ENCODE measurements around the gene ATG4C. TPM values are rescaled to one million over a fixed set of nuclear protein-coding genes. Genes with fewer than 3 reads are reported as not detected.

Gene ATG4C
- total RNA-seq, 4 donors from 2014 or later, result 2.3 to 4.8 (median 4.4) TPM

- no peak for TF ChIP-seq POLR2A (IDR thresholded peaks at IDR 0.05)
- TF ChIP-seq, protein P1, sequence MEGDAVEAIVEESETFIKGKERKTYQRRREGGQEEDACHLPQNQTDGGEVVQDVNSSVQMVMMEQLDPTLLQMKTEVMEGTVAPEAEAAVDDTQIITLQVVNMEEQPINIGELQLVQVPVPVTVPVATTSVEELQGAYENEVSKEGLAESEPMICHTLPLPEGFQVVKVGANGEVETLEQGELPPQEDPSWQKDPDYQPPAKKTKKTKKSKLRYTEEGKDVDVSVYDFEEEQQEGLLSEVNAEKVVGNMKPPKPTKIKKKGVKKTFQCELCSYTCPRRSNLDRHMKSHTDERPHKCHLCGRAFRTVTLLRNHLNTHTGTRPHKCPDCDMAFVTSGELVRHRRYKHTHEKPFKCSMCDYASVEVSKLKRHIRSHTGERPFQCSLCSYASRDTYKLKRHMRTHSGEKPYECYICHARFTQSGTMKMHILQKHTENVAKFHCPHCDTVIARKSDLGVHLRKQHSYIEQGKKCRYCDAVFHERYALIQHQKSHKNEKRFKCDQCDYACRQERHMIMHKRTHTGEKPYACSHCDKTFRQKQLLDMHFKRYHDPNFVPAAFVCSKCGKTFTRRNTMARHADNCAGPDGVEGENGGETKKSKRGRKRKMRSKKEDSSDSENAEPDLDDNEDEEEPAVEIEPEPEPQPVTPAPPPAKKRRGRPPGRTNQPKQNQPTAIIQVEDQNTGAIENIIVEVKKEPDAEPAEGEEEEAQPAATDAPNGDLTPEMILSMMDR (IDR thresholded peaks at IDR 0.05), result no peak
- H3K4me3 ChIP-seq (ENCODE audit: low read depth, poor library complexity, severe bottlenecking), result no peak overlapping the region
- intact Hi-C loops (cut with DNase I; ENCODE audit: low total_unique reads), result loop anchor here (1.0 kb wide), 1 partner anchor 22 kb away; no protein-coding TSS in a partner anchor
- 87 to 100% methylated on average over 2 of the region's 2 CpGs for WGBS, 2 donors
- no peak for DNase-seq (ENCODE audit: low spot score in 2 of 2)
Measured at GRCh38 chr1:62799688-62800087, 15.8 kb downstream of the ATG4C start.

DNA sequence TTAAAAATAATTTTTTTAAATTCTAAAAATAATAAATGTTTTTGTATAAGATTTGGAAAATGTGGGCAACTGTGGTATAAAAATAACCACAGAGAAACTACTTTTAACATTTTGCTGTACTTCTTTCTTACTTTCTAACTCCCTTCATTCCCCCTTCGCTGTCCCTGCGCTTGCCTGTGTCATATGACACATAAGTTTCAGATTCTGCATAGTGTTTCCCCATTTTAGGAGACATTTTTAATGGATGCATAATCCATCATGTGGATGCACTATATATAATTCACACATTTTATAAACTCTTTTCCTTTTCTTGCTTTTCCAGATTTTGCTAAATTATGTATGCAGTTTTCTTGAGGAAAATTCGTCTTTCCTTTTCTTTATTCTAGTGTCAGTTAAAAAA lies 16.3 kb downstream of the ATG4C start:
- 88% methylated on average over 3 of the region's 3 CpGs for WGBS, 2 donors
- intact Hi-C loops (cut with DNase I; ENCODE audit: low total_unique reads), result no loop called here
- H3K4me3 ChIP-seq (ENCODE audit: low read depth, poor library complexity, severe bottlenecking), result no peak overlapping the region
- TF ChIP-seq, protein P1 (IDR thresholded peaks at IDR 0.05), result no peak
- no peak for TF ChIP-seq POLR2A (IDR thresholded peaks at IDR 0.05)
- no peak for DNase-seq (ENCODE audit: low spot score in 2 of 2)

DNA sequence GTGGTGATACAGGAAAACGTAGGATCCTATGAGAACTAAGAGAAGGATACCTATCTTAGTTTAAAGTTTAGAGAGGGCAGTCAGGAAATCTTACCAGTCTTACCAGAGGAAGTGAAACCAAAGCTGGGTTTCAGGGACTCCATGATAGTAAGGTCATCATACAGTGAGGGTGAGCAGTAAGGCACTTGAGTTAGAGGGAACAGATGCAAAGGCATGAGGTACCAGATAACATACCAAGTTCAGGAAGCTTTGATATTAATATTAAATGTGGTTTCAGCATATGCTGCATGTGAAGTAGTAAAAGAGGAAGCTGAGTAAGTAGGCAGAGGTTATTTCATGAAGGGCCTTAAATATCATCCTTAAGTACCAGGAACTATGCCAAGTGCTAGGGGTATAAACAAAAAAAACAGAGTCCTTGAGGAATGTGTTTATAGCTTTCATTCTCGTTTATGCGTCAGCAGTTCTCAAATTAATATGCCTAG lies 16.9 kb downstream of the ATG4C start:
- 68 to 69% methylated on average over 3 of the region's 3 CpGs for WGBS, 2 donors
- DNase-seq (ENCODE audit: low spot score in 2 of 2), result no peak
- TF ChIP-seq, protein P1 (IDR thresholded peaks at IDR 0.05), result no peak
- no peak for TF ChIP-seq POLR2A (IDR thresholded peaks at IDR 0.05)
- intact Hi-C loops (cut with DNase I; ENCODE audit: low total_unique reads), result no loop called here
- H3K4me3 ChIP-seq (ENCODE audit: low read depth, poor library complexity, severe bottlenecking), result no peak overlapping the region

DNA sequence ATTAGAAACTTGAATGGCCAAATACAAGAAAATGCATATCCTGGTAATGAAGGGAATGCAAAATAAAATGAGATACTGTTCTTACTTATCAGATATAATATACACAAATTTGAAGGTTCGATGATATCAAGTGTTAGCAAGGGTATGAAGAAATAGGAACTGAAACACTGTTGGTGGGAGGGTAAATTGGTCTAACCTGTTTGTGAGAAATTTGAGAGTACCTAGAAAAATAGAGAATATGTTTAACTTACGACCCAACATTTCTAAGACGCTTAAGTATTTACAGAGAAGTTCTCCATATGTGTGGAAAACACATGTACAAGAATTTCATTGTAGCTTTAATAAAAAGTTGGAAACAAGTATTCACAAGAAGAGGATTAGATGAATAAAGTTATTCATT lies 25.9 kb downstream of the ATG4C start:
- no peak overlapping the region for H3K4me3 ChIP-seq (ENCODE audit: low read depth, poor library complexity, severe bottlenecking)
- TF ChIP-seq, protein P1 (IDR thresholded peaks at IDR 0.05), result no peak
- no peak for TF ChIP-seq POLR2A (IDR thresholded peaks at IDR 0.05)
- intact Hi-C loops (cut with DNase I; ENCODE audit: low total_unique reads), result no loop called here

DNA sequence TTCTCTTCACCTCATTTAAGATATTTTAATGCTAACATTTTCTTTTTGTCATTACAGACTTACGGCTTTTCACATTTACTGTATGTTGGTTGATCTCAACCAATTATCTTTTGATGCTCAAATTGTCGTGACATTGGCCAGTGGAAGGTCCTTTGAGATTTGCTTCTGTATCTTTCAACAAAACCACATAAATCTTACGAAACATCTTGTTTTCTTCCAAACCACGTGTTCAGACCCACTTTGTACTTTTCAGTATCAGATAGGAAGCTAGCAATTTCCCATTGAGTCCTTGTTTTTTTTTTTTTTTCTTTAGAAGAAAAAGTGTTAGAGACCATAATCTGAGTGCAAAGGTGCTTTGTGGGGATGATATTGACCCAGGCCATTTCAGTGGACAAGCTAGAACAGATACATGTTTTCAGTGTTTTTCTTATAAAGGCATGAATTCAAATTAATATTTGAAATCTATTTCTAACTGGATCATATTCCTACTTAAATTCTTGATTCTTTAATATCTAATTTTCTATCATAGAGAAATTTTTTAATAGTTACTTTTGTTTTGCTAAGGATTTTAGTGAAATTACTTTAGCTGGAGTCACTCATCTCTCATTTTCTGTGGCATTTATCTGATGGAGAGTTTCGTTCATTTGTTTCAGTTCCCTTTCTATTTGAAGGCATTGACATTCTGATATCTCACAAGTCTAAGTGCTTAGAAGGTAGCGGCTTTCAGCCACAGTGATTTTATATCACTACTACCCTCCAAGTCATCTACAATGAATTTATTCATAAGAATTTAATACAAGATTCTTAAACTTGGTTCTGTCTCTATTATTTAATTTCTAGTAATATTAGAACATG lies 26.7 kb downstream of the ATG4C start:
- DNase-seq (ENCODE audit: low spot score in 2 of 2), result no peak
- TF ChIP-seq, protein P1 (IDR thresholded peaks at IDR 0.05), result no peak
- TF ChIP-seq POLR2A (IDR thresholded peaks at IDR 0.05), result no peak
- intact Hi-C loops (cut with DNase I; ENCODE audit: low total_unique reads), result no loop called here
- WGBS, 2 donors, result 87 to 92% methylated on average over 6 of the region's 6 CpGs
- no peak overlapping the region for H3K4me3 ChIP-seq (ENCODE audit: low read depth, poor library complexity, severe bottlenecking)

More for the DNA sequence above, 25.9 kb downstream of the ATG4C start:
- 90 to 95% methylated on average over 3 of the region's 3 CpGs for WGBS, 2 donors
- no peak for DNase-seq (ENCODE audit: low spot score in 2 of 2)
